HFF-Myc (cell line): ENCODE results near the gene PALD1.

Experiments used
- DNase-seq: peaks from one replicate; pipeline ENCODE4 v3.0.0-alpha.2; 2011; ENCODE audit warnings: low read depth; ENCODE audit errors: extremely low read depth
- H3K4me3 ChIP-seq: replicated peaks from 2 replicates; pipeline ENCODE4 v1.5.1; 2011; ENCODE audit warnings: low read depth, mild to moderate bottlenecking, control low read depth, low read length
- TF ChIP-seq, protein P1 (sequence below): IDR thresholded peaks from 2 replicates; pipeline ENCODE4 v1.5.1; 2012; ENCODE audit warnings: mild to moderate bottlenecking, low read depth, low read length, control low read depth; ENCODE audit errors: missing control alignments

Gene PALD1

DNA sequence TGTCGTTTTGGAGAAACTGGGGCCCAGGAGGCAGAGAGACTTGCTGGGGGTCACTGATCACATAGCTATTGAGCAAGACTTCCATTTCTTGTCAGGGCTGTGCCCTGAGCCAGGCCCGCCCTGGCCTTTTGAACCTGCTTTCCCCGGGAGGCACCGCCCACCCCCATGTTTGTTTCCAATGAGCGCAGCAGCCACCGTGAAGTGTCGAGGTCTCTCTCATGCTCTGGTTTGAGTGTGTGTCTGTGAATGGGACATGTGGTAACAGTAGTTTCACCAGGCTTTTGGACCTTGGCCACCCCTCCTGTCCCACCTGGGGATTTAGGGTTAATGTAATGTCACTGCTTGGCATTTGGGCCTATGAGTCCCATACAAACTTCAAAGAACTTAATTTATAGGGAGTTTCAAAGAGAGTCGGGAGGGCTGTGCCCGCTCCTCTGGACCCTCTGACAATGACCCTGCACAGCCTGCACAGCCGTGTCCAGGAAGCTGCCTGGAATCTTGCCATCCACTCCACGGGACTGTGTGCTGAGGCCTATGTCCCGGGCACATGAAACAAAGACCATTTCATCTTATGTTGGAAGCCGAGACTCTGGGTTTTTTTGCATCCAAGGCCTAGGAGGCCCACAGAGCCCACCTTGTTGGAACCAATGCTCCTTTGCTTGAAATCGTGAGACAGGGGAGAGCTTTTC, 117.7 kb downstream of the PALD1 start:
- H3K4me3 ChIP-seq: no peak overlapping the region
- TF ChIP-seq, protein P1, sequence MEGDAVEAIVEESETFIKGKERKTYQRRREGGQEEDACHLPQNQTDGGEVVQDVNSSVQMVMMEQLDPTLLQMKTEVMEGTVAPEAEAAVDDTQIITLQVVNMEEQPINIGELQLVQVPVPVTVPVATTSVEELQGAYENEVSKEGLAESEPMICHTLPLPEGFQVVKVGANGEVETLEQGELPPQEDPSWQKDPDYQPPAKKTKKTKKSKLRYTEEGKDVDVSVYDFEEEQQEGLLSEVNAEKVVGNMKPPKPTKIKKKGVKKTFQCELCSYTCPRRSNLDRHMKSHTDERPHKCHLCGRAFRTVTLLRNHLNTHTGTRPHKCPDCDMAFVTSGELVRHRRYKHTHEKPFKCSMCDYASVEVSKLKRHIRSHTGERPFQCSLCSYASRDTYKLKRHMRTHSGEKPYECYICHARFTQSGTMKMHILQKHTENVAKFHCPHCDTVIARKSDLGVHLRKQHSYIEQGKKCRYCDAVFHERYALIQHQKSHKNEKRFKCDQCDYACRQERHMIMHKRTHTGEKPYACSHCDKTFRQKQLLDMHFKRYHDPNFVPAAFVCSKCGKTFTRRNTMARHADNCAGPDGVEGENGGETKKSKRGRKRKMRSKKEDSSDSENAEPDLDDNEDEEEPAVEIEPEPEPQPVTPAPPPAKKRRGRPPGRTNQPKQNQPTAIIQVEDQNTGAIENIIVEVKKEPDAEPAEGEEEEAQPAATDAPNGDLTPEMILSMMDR: no peak
- DNase-seq: no peak

DNA sequence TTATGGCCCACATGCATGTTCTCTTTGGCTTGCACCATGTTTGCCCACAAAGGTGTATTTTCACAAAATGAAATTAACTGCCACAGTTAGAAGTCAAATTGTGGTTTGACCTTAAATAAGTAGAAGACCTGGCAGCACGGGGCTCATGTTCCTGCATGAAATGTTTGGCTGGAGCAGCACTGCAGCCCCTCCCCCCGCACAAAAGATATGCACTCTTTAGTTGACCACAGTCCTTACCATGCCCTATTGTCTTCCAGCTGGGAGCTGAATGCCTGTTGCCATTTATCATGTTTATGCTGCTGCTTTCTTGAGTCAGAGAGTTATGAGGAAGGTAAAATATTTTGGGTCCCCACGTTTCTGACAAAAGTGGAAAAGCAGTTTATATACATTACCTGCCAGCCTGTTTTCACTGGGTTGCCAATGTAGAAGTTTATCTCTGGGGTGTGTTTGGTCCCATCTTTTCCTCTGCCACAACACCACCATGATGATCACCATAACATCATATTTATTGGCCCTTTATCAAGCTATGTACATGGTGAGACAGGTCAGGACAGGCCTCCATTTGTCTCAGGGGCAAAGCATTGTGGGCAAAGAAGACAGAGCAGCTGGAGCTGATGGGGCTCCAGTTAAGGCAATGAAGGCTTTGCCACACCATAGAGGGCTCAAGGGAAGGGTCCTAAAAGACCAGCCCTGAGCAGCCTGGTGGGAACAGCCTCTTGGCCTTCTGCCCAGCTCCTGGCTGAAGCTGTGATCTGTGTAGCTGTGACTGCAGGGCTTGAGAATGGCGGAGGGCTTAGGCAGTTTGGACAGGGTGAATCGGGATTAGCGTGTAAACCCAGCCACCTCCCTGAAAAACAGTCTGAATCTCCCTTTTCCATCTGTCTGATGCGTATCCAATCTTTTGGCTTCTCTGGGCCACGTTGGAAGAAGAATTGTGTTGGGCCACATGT, 118.6 kb downstream of the PALD1 start:
- no peak for DNase-seq
- H3K4me3 ChIP-seq: no peak overlapping the region
- TF ChIP-seq, protein P1: no peak

DNA sequence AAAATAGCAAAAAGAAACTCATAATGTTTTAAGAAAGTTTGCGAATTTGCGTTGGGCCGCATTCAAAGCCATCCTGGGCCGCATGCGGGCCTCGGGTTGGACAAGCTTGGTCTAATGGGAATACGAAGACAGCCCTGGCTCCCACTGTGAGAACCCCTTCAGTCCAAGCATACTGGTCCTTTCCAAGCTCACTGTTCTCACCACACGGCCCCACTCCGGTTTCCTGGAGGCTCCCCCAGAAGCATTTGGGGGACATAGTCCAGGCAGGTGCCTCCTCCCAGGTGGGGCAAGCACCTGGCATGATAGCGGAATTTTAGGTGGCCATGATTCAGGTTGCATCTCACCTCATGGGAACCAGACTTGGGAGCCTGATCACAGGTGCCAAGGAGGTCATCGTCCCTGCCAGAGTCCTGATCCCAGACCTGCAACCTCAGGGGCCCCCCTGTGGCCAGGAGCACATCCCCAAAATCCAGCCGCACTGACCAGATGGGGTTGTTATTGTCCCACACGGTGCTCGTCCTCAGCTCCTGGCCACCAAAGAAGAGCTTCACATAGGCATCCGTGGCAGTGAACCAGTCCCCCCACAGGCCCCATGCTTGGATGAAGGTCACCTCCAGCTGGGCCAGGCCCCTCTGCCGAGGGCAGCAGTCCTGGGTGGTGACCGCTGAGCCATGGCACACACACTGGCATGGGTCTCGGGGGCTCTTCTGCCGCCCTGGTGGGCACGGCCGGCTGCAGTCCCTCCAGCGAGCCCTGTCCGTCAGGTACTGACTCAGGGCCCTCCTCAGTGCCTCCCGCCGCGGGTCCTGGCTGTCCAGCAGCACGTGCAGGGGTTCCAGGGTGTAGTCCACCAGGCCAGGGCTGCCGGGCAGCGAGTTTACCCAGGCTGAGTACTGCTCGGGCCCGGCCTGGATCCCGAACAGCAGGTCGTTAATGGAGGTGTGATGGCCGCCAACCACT, 119.6 kb downstream of the PALD1 start:
- no peak overlapping the region for H3K4me3 ChIP-seq
- TF ChIP-seq, protein P1: no peak
- DNase-seq: no peak

DNA sequence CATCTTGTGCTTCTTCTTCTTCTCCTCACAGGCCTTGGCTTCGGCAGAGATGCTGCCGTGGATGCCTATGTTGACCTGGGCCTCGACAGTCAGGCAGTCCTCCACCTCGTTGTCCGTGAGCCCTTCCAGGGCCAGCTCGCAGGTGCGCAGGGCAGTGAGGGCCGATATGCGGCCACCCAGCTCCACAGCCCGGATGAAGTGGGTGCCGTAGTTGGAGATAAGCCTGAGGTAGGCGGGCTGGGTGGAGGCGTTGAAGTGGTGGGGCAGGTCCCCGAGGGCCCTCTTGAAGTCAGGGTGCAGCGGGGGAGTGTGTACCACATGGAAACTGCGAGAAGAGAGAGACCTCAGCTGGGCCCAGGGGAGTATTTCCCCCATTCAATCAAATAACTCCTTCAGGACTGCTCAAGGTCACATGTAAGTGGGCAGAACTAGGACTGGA, 120.3 kb downstream of the PALD1 start:
- no peak overlapping the region for H3K4me3 ChIP-seq
- DNase-seq: no peak
- TF ChIP-seq, protein P1: no peak

DNA sequence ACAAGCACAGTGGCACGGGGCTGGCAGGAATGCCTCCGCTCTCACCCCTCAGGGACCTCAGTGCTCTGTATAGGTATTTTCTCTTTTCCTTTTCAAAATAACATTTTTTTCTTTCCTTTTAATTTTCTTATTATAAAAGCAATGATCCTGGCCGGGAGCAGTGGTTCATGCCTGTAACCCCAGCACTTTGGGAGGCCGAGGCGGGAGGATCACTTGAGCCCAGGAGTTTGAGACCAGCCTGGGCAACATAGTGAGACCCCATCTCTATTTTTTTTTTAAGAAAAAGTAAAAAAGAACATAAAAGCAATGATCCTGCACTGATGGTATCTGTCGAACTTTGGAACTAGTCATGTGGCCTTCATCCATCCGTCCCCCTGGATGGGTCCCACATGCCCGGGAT, 120.8 kb downstream of the PALD1 start:
- no peak overlapping the region for H3K4me3 ChIP-seq
- TF ChIP-seq, protein P1: no peak
- DNase-seq: no peak

DNA sequence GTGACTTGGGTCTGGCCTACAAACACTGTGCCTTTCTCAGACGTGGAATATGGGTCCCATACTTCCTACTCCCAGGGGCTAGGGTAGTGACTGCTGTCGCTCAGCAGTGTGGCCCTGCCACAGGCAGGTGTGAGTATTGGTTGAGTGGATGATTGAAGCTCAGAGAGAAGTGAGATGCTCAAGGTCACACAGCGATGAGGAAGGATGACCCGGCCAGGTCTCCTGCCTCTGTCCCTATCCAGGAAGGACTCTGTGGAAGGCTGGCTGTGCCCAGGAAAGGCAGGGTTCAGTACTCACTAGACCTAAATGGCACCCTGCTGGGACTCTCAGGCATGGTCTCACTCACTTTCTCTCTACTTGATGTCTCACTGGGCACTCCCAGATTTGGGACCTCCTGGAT, 121.2 kb downstream of the PALD1 start:
- no peak for DNase-seq

More for the DNA sequence above, 121.2 kb downstream of the PALD1 start:
- no peak overlapping the region for H3K4me3 ChIP-seq
- TF ChIP-seq, protein P1: no peak
